OCI-LY7 (cell line): ENCODE measurements around the gene IMPA2. TPM values are rescaled to one million over a fixed set of nuclear protein-coding genes. Genes with fewer than 3 reads are reported as not detected.
A peak's percentile ranks its signal among the peaks of the same experiment; 100 is the strongest.

Experiments
- BruUV-seq: library from RNA; stranded (reverse); fragments of 400-500 nt; replicated peaks from 2 replicates; lab custom pipeline; 2021; lab: Mats Ljungman, UMichigan
- CTCF ChIA-PET: fragments of 300-600 bp; sonication (Branson Sonifier 250); formaldehyde crosslinking; loops from one replicate; lab custom pipeline; 2022; ENCODE audit warnings: antibody characterized with exemption; ENCODE audit not compliant: unreplicated experiment; lab: Charles Lee
- POLR2A ChIA-PET: fragments of 300-600 bp; sonication (Branson Sonifier 250); formaldehyde crosslinking; loops from one replicate; lab custom pipeline; 2022; ENCODE audit warnings: antibody characterized with exemption; lab: Charles Lee
- DNase-seq: peaks from one replicate; pipeline ENCODE4 v3.0.0-alpha.2; 2015; ENCODE audit warnings: low spot score
- H2AFZ ChIP-seq: fragments of 200-600 bp; sonication (generic), shearing (Covaris generic); 2 replicates; pipeline ENCODE4 v1.6.1; 2014; ENCODE audit warnings: mild to moderate bottlenecking, antibody characterized with exemption, low read length, moderate library complexity
- H3K27ac ChIP-seq: fragments of 200-600 bp; sonication (generic); 2 replicates; pipeline ENCODE4 v1.5.1; 2014; ENCODE audit warnings: mixed run types, low read depth, mild to moderate bottlenecking, moderate library complexity, low read length, inconsistent platforms; ENCODE audit not compliant: poor library complexity, severe bottlenecking
- H3K36me3 ChIP-seq: fragments of 200-600 bp; sonication (generic); 2 replicates; pipeline ENCODE4 v1.6.1; 2014; ENCODE audit warnings: mild to moderate bottlenecking, antibody characterized with exemption, low read length, moderate library complexity, mixed read lengths; ENCODE audit not compliant: insufficient read depth
- H3K4me1 ChIP-seq: fragments of 200-600 bp; sonication (generic); 2 replicates; pipeline ENCODE4 v1.5.1; 2014; ENCODE audit warnings: mild to moderate bottlenecking, low read length; ENCODE audit not compliant: insufficient read depth, poor library complexity, severe bottlenecking
- H3K4me2 ChIP-seq: fragments of 200-600 bp; sonication (generic); 2 replicates; pipeline ENCODE4 v1.6.1; 2014; ENCODE audit warnings: mild to moderate bottlenecking, low read length
- H3K4me3 ChIP-seq: fragments of 200-600 bp; sonication (generic); 2 replicates; pipeline ENCODE4 v1.5.1; 2014; ENCODE audit warnings: mild to moderate bottlenecking, low read depth, low read length; ENCODE audit not compliant: poor library complexity, severe bottlenecking
- H3K79me2 ChIP-seq: fragments of 200-600 bp; sonication (generic); 2 replicates; pipeline ENCODE4 v1.6.1; 2016; ENCODE audit warnings: low read depth, mild to moderate bottlenecking, low read length, moderate library complexity, mixed read lengths; ENCODE audit not compliant: insufficient read depth
- H3K9me2 ChIP-seq: fragments of 200-600 bp; sonication (generic); 2 replicates; pipeline ENCODE4 v1.6.1; 2016; ENCODE audit warnings: mild to moderate bottlenecking, low read length, mixed read lengths; ENCODE audit not compliant: insufficient read depth
- H3K9me3 ChIP-seq: fragments of 200-600 bp; sonication (generic); 2 replicates; pipeline ENCODE4 v1.6.1; 2014; ENCODE audit warnings: mild to moderate bottlenecking, mixed run types, low read length, mixed read lengths
- H4K20me1 ChIP-seq: fragments of 200-600 bp; sonication (generic); 2 replicates; pipeline ENCODE4 v1.6.1; 2014; ENCODE audit warnings: mild to moderate bottlenecking, antibody characterized with exemption, low read length, moderate library complexity, mixed read lengths; ENCODE audit not compliant: insufficient read depth
- CTCF ChIP-seq: fragments of 200-600 bp; sonication (generic); conservative IDR thresholded peaks from 2 replicates; pipeline ENCODE4 v1.5.1; 2014; ENCODE audit warnings: mild to moderate bottlenecking, antibody characterized with exemption, low read length, moderate library complexity, mixed read lengths
- EZH2phosphoT487 ChIP-seq: fragments of 200-600 bp; sonication (generic); IDR thresholded peaks from 2 replicates; pipeline ENCODE4 v1.6.1; 2018; ENCODE audit warnings: low read depth, borderline replicate concordance, mild to moderate bottlenecking, mixed run types, antibody characterized with exemption, low read length, moderate library complexity, mixed read lengths
- intact Hi-C: fragments of 100-400 bp; cut with micrococcal nuclease; formaldehyde crosslinking; loops from one replicate; pipeline ENCODE4 v1.10.0; 2022; ENCODE audit not compliant: unreplicated experiment
- total RNA-seq, 2 experiments: library from RNA; depleted of rRNA in 1 of 2; stranded (reverse); fragments of >200 nt in 1 of 2; shearing (Covaris generic) in 1 of 2; gene quantifications; 2 replicates each; pipeline ENCODE4 v1.2.3, GENCODE V29; 2014 to 2022

Gene IMPA2
- total RNA-seq, 2 experiments from 2014 or later, result 51.9 to 59.0 TPM

GRCh38 chr18:12017081-12017480 lies 35.8 kb downstream of the IMPA2 start:
- BruUV-seq, result no TSS peak
- Histone ChIP-seq H4K20me1 (no peaks in the 10 kb centered on the region), H3K27ac (no peak overlapping the region), H3K4me3 (no peak overlapping the region), H3K79me2 (no peaks in the 10 kb centered on the region), H3K36me3 (peaks cover 19% of the 10 kb centered on the region), H3K9me2 (no peaks in the 10 kb centered on the region), H2AFZ (no peak overlapping the region), H3K4me2 (no peak overlapping the region), H3K9me3 (no peaks in the 10 kb centered on the region), H3K4me1 (peaks cover 3% of the 10 kb centered on the region)
- TF ChIP-seq CTCF (no peak), EZH2phosphoT487 (no peak)
- no peak for DNase-seq
- POLR2A ChIA-PET, result no interaction called here
- CTCF ChIA-PET, result no interaction called here
- intact Hi-C loops, result no loop called here

- Histone ChIP-seq H3K9me3 (no peaks in the 10 kb centered on the region), H3K4me3 (no peak overlapping the region), H3K36me3 (peaks cover 19% of the 10 kb centered on the region), H4K20me1 (no peaks in the 10 kb centered on the region), H2AFZ (no peak overlapping the region), H3K27ac (no peak overlapping the region), H3K9me2 (no peaks in the 10 kb centered on the region), H3K4me2 (no peak overlapping the region), H3K4me1 (peaks cover 3% of the 10 kb centered on the region), H3K79me2 (no peaks in the 10 kb centered on the region)
- ChIA-PET CTCF (no interaction called here), POLR2A (no interaction called here)
- intact Hi-C loops, result no loop called here
- TSS peak; percentile 26 for BruUV-seq
- TF ChIP-seq EZH2phosphoT487, result no peak
- no peak for TF ChIP-seq CTCF
- DNase-seq, result no peak
Measured at GRCh38 chr18:12018861-12019260, 37.6 kb downstream of the IMPA2 start.

GRCh38 chr18:12021077-12021476 lies 39.8 kb downstream of the IMPA2 start:
- no peak overlapping the region for H2AFZ ChIP-seq
- POLR2A ChIA-PET, result interaction anchor here (0.7 to 1.1 kb wide), 2 partner anchors 15 to 854 kb away, joined by 3 read pairs; no protein-coding TSS in a partner anchor
- no peaks in the 10 kb centered on the region for H3K79me2 ChIP-seq
- H3K4me2 ChIP-seq, result no peak overlapping the region
- no TSS peak for BruUV-seq
- H3K9me2 ChIP-seq, result no peaks in the 10 kb centered on the region
- H4K20me1 ChIP-seq, result no peaks in the 10 kb centered on the region
- no peak for DNase-seq
- no peak overlapping the region for H3K27ac ChIP-seq
- peaks cover 3% of the 10 kb centered on the region for H3K4me1 ChIP-seq
- no peak overlapping the region for H3K4me3 ChIP-seq
- no peaks in the 10 kb centered on the region for H3K9me3 ChIP-seq
- TF ChIP-seq EZH2phosphoT487 (no peak), CTCF (no peak)
- H3K36me3 ChIP-seq, result peaks cover 15% of the 10 kb centered on the region
- CTCF ChIA-PET, result no interaction called here
- intact Hi-C loops, result no loop called here
